Ectodermal cell (in vitro differentiated cells): ENCODE data around the gene ADARB2.

Source experiments
- H3K27ac ChIP-seq: 2 replicates; pipeline ENCODE4 v1.7.0; 2013; ENCODE audit warnings: mild to moderate bottlenecking, low read depth, low read length; ENCODE audit not compliant: insufficient read depth, poor library complexity, severe bottlenecking
- H3K27me3 ChIP-seq: 2 replicates; pipeline ENCODE4 v1.7.0; 2013; ENCODE audit warnings: mild to moderate bottlenecking, low read length; ENCODE audit not compliant: insufficient read depth, control insufficient read depth, poor library complexity, severe bottlenecking
- H3K36me3 ChIP-seq: one replicate; pipeline ENCODE4 v1.7.0; 2013; ENCODE audit warnings: low read length; ENCODE audit not compliant: control insufficient read depth, insufficient read depth
- H3K4me1 ChIP-seq: one replicate; pipeline ENCODE4 v1.7.0; 2013; ENCODE audit warnings: low read length; ENCODE audit not compliant: control insufficient read depth, insufficient read depth
- H3K4me3 ChIP-seq: 2 replicates; pipeline ENCODE4 v1.7.0; 2013; ENCODE audit warnings: low read depth, low read length, control low read depth; ENCODE audit not compliant: insufficient read depth
- H3K9me3 ChIP-seq: 2 replicates; pipeline ENCODE4 v1.7.0; 2013; ENCODE audit warnings: mild to moderate bottlenecking, low read length, moderate library complexity; ENCODE audit not compliant: control insufficient read depth
- WGBS, 2 experiments: methylation state at CpG; one replicate each; pipeline ENCODE4 v1.1.7; 2013; ENCODE audit warnings: missing lambda C conversion rate in 2 of 2; 5-methylcytosine and 5-hydroxymethylcytosine counted together

The ADARB2 gene

GRCh38 chr10:1665681-1666080, 71.6 kb downstream of the ADARB2 start:
- Histone ChIP-seq H3K4me1 (no peaks in the 10 kb centered on the region), H3K36me3 (no peaks in the 10 kb centered on the region), H3K4me3 (no peak overlapping the region), H3K27me3 (no peaks in the 10 kb centered on the region), H3K9me3 (no peaks in the 10 kb centered on the region), H3K27ac (no peak overlapping the region)
- WGBS, 2 experiments = 94% methylated on average over 10 of the region's 10 CpGs

GRCh38 chr10:1665021-1665661, 72.2 kb downstream of the ADARB2 start:
- Histone ChIP-seq H3K4me1 (no peaks in the 10 kb centered on the region), H3K4me3 (no peak overlapping the region), H3K27ac (no peak overlapping the region), H3K36me3 (no peaks in the 10 kb centered on the region), H3K27me3 (no peaks in the 10 kb centered on the region), H3K9me3 (no peaks in the 10 kb centered on the region)
- WGBS, 2 experiments = 96 to 97% methylated on average over 20 of the region's 20 CpGs

GRCh38 chr10:1664333-1664964, 72.9 kb downstream of the ADARB2 start:
- H3K27ac ChIP-seq = no peak overlapping the region
- no peaks in the 10 kb centered on the region for H3K9me3 ChIP-seq
- no peaks in the 10 kb centered on the region for H3K27me3 ChIP-seq
- 90 to 91% methylated on average over 15 of the region's 15 CpGs for WGBS, 2 experiments
- no peaks in the 10 kb centered on the region for H3K36me3 ChIP-seq
- H3K4me3 ChIP-seq = no peak overlapping the region
- no peaks in the 10 kb centered on the region for H3K4me1 ChIP-seq

GRCh38 chr10:1663226-1663625, 74.1 kb downstream of the ADARB2 start:
- Histone ChIP-seq H3K36me3 (no peaks in the 10 kb centered on the region), H3K27ac (no peak overlapping the region), H3K4me1 (no peaks in the 10 kb centered on the region), H3K9me3 (no peaks in the 10 kb centered on the region), H3K27me3 (no peaks in the 10 kb centered on the region), H3K4me3 (no peak overlapping the region)
- 91 to 93% methylated on average over 17 of the region's 17 CpGs for WGBS, 2 experiments

GRCh38 chr10:1662438-1663025, 74.8 kb downstream of the ADARB2 start:
- Histone ChIP-seq H3K36me3 (no peaks in the 10 kb centered on the region), H3K27ac (no peak overlapping the region), H3K4me3 (no peak overlapping the region), H3K4me1 (no peaks in the 10 kb centered on the region), H3K27me3 (no peaks in the 10 kb centered on the region), H3K9me3 (no peaks in the 10 kb centered on the region)
- WGBS, 2 experiments = 90 to 92% methylated on average over 20 of the region's 20 CpGs

GRCh38 chr10:1661859-1662437, 75.4 kb downstream of the ADARB2 start:
- Histone ChIP-seq H3K27me3 (no peaks in the 10 kb centered on the region), H3K27ac (no peak overlapping the region), H3K4me3 (no peak overlapping the region), H3K36me3 (no peaks in the 10 kb centered on the region), H3K4me1 (no peaks in the 10 kb centered on the region), H3K9me3 (no peaks in the 10 kb centered on the region)
- 84% methylated on average over 14 of the region's 14 CpGs for WGBS, 2 experiments

GRCh38 chr10:1661416-1661815, 75.9 kb downstream of the ADARB2 start:
- H3K27ac ChIP-seq = no peak overlapping the region
- no peaks in the 10 kb centered on the region for H3K27me3 ChIP-seq
- 91 to 95% methylated on average over 3 of the region's 3 CpGs for WGBS, 2 experiments
- H3K9me3 ChIP-seq = no peaks in the 10 kb centered on the region
- no peak overlapping the region for H3K4me3 ChIP-seq
- H3K4me1 ChIP-seq = no peaks in the 10 kb centered on the region
- H3K36me3 ChIP-seq = no peaks in the 10 kb centered on the region

- Histone ChIP-seq H3K36me3 (no peaks in the 10 kb centered on the region), H3K27ac (no peak overlapping the region), H3K4me3 (no peak overlapping the region), H3K9me3 (no peaks in the 10 kb centered on the region), H3K4me1 (no peaks in the 10 kb centered on the region), H3K27me3 (no peaks in the 10 kb centered on the region)
- 91 to 93% methylated on average over 5 of the region's 5 CpGs for whole genome bisulfite sequencing, 2 experiments
Observed at GRCh38 chr10:1660815-1661214, 76.5 kb downstream of the ADARB2 start.

- Histone ChIP-seq H3K4me1 (no peaks in the 10 kb centered on the region), H3K9me3 (no peaks in the 10 kb centered on the region), H3K27ac (no peak overlapping the region), H3K4me3 (no peak overlapping the region), H3K36me3 (no peaks in the 10 kb centered on the region), H3K27me3 (no peaks in the 10 kb centered on the region)
- WGBS, 2 experiments = 92 to 95% methylated on average over 7 of the region's 7 CpGs
Observed at GRCh38 chr10:1660386-1660785, 76.9 kb downstream of the ADARB2 start.

- Histone ChIP-seq H3K27me3 (no peaks in the 10 kb centered on the region), H3K9me3 (no peaks in the 10 kb centered on the region), H3K4me3 (no peak overlapping the region), H3K36me3 (no peaks in the 10 kb centered on the region), H3K27ac (no peak overlapping the region), H3K4me1 (peaks cover 6% of the 10 kb centered on the region)
- 87 to 88% methylated on average over 21 of the region's 21 CpGs for WGBS, 2 experiments
Observed at GRCh38 chr10:1659221-1659791, 78.0 kb downstream of the ADARB2 start.
